ENCODE measurements around the gene NDUFAF2. TPM values are rescaled to one million over a fixed set of nuclear protein-coding genes. Genes with fewer than 3 reads are reported as not detected.
A peak's percentile ranks its signal among the peaks of the same experiment; 100 is the strongest.

Gene NDUFAF2
- polyA plus RNA-seq, 3 donors from 2014 or later, result 15.7 to 23.2 (median 20.4) TPM

- Mint-ChIP-seq H3K36me3 (peaks cover 10 to 30% (median 25%) of the 10 kb centered on the region in 3 donors), H3K4me1 (peaks cover 34 to 57% of the 10 kb centered on the region in 2 donors), H3K27ac (peak overlapping the region; percentile 79 to 97 (median 84)), H3K9me3 (no peaks in the 10 kb centered on the region), H3K4me3 (peak overlapping the region; percentile 92 to 99 (median 92)), H3K27me3 (ENCODE audit: low read depth in 3 of 3) (peaks cover 2 to 7% (median 6%) of the 10 kb centered on the region in 3 donors)
- DNase-seq, result peak in 1 of 3 donors; percentile 8
These were observed 218.0 kb downstream of the NDUFAF2 start for GRCh38 chr5:61162832-61163567.

- Mint-ChIP-seq H3K36me3 (peaks cover 6 to 25% (median 18%) of the 10 kb centered on the region in 3 donors), H3K27me3 (ENCODE audit: low read depth in 3 of 3) (peaks cover 2 to 7% (median 6%) of the 10 kb centered on the region in 3 donors), H3K9me3 (no peaks in the 10 kb centered on the region), H3K4me1 (peaks cover 31 to 52% of the 10 kb centered on the region in 2 donors), H3K27ac (peak overlapping the region; percentile 0 to 97 (median 78)), H3K4me3 (peak overlapping the region in 4 of 5 donors; percentile 11 to 98 (median 56))
- DNase-seq, result no peak
These were observed 218.9 kb downstream of the NDUFAF2 start for GRCh38 chr5:61163905-61164304.

GRCh38 chr5:61167382-61167781, 222.4 kb downstream of the NDUFAF2 start:
- no peak for DNase-seq
- Mint-ChIP-seq H3K27me3 (ENCODE audit: low read depth in 3 of 3) (peaks cover 0 to 2% (median 0%) of the 10 kb centered on the region in 3 donors), H3K9me3 (no peaks in the 10 kb centered on the region), H3K36me3 (no peaks in the 10 kb centered on the region), H3K27ac (no peak overlapping the region), H3K4me1 (peaks cover 10 to 18% of the 10 kb centered on the region in 2 donors), H3K4me3 (no peak overlapping the region)

GRCh38 chr5:61168951-61169350, 223.9 kb downstream of the NDUFAF2 start:
- peaks cover 0 to 4% of the 10 kb centered on the region in 2 donors for H3K4me1 Mint-ChIP-seq
- no peak overlapping the region for H3K27ac Mint-ChIP-seq
- DNase-seq, result no peak
- H3K27me3 Mint-ChIP-seq (ENCODE audit: low read depth in 3 of 3), result no peaks in the 10 kb centered on the region
- no peak overlapping the region for H3K4me3 Mint-ChIP-seq
- no peaks in the 10 kb centered on the region for H3K9me3 Mint-ChIP-seq
- no peaks in the 10 kb centered on the region for H3K36me3 Mint-ChIP-seq

- Mint-ChIP-seq H3K4me3 (no peak overlapping the region), H3K36me3 (no peaks in the 10 kb centered on the region), H3K9me3 (no peaks in the 10 kb centered on the region), H3K27me3 (ENCODE audit: low read depth in 3 of 3) (no peaks in the 10 kb centered on the region), H3K4me1 (no peaks in the 10 kb centered on the region), H3K27ac (no peak overlapping the region)
- no peak for DNase-seq
These were observed 226.5 kb downstream of the NDUFAF2 start for GRCh38 chr5:61171479-61171878.

- H3K9me3 Mint-ChIP-seq, result no peaks in the 10 kb centered on the region
These were observed 231.6 kb downstream of the NDUFAF2 start for GRCh38 chr5:61176631-61177030.

GRCh38 chr5:61177070-61177469, 232.1 kb downstream of the NDUFAF2 start:
- Mint-ChIP-seq H3K4me1 (peaks cover 5 to 14% of the 10 kb centered on the region in 2 donors), H3K27ac (no peak overlapping the region), H3K27me3 (ENCODE audit: low read depth in 3 of 3) (peaks cover 1 to 3% (median 2%) of the 10 kb centered on the region in 3 donors), H3K36me3 (no peaks in the 10 kb centered on the region), H3K4me3 (no peak overlapping the region), H3K9me3 (no peaks in the 10 kb centered on the region)
- DNase-seq, result no peak

More at GRCh38 chr5:61176631-61177030, 231.6 kb downstream of the NDUFAF2 start:
- Mint-ChIP-seq H3K36me3 (no peaks in the 10 kb centered on the region), H3K27me3 (ENCODE audit: low read depth in 3 of 3) (peaks cover 1 to 3% (median 2%) of the 10 kb centered on the region in 3 donors), H3K27ac (no peak overlapping the region), H3K4me3 (no peak overlapping the region), H3K4me1 (peaks cover 5 to 14% of the 10 kb centered on the region in 2 donors)
- no peak for DNase-seq

- peaks cover 5 to 14% of the 10 kb centered on the region in 2 donors for H3K4me1 Mint-ChIP-seq
- H3K27ac Mint-ChIP-seq, result no peak overlapping the region
- H3K9me3 Mint-ChIP-seq, result no peaks in the 10 kb centered on the region
- no peak overlapping the region for H3K4me3 Mint-ChIP-seq
- no peaks in the 10 kb centered on the region for H3K36me3 Mint-ChIP-seq
- peaks cover 1 to 3% (median 2%) of the 10 kb centered on the region in 3 donors for H3K27me3 Mint-ChIP-seq (ENCODE audit: low read depth in 3 of 3)
- DNase-seq, result no peak
These were observed 232.7 kb downstream of the NDUFAF2 start for GRCh38 chr5:61177716-61178115.

GRCh38 chr5:61178702-61179101, 233.7 kb downstream of the NDUFAF2 start:
- DNase-seq, result no peak
- H3K36me3 Mint-ChIP-seq, result no peaks in the 10 kb centered on the region
- H3K9me3 Mint-ChIP-seq, result no peaks in the 10 kb centered on the region
- H3K4me1 Mint-ChIP-seq, result peaks cover 5 to 14% of the 10 kb centered on the region in 2 donors
- H3K27ac Mint-ChIP-seq, result no peak overlapping the region
- peaks cover 1 to 3% (median 2%) of the 10 kb centered on the region in 3 donors for H3K27me3 Mint-ChIP-seq (ENCODE audit: low read depth in 3 of 3)
- H3K4me3 Mint-ChIP-seq, result no peak overlapping the region

GRCh38 chr5:61180886-61181285, 235.9 kb downstream of the NDUFAF2 start:
- H3K4me1 Mint-ChIP-seq, result peaks cover 5 to 14% of the 10 kb centered on the region in 2 donors
- H3K27me3 Mint-ChIP-seq (ENCODE audit: low read depth in 3 of 3), result peaks cover 1 to 3% (median 2%) of the 10 kb centered on the region in 3 donors
- no peaks in the 10 kb centered on the region for H3K9me3 Mint-ChIP-seq
- no peak overlapping the region for H3K27ac Mint-ChIP-seq
- H3K36me3 Mint-ChIP-seq, result no peaks in the 10 kb centered on the region
- DNase-seq, result no peak
- H3K4me3 Mint-ChIP-seq, result peak overlapping the region in 3 of 5 donors; percentile 29 to 48 (median 39)

GRCh38 chr5:61182449-61182848, 237.4 kb downstream of the NDUFAF2 start:
- Mint-ChIP-seq H3K36me3 (peaks cover 0 to 8% (median 2%) of the 10 kb centered on the region in 3 donors), H3K4me3 (no peak overlapping the region), H3K27me3 (ENCODE audit: low read depth in 3 of 3) (peaks cover 2 to 3% (median 3%) of the 10 kb centered on the region in 3 donors), H3K27ac (no peak overlapping the region), H3K9me3 (peaks cover 0 to 2% (median 0%) of the 10 kb centered on the region in 6 donors), H3K4me1 (peaks cover 5 to 14% of the 10 kb centered on the region in 2 donors)
- DNase-seq, result no peak

- Mint-ChIP-seq H3K9me3 (peaks cover 0 to 2% (median 0%) of the 10 kb centered on the region in 6 donors), H3K4me3 (no peak overlapping the region), H3K27ac (no peak overlapping the region), H3K27me3 (ENCODE audit: low read depth in 3 of 3) (peaks cover 2 to 5% (median 3%) of the 10 kb centered on the region in 3 donors), H3K4me1 (peaks cover 5 to 14% of the 10 kb centered on the region in 2 donors), H3K36me3 (peaks cover 0 to 8% (median 3%) of the 10 kb centered on the region in 3 donors)
- DNase-seq, result no peak
These were observed 238.5 kb downstream of the NDUFAF2 start for GRCh38 chr5:61183538-61183937.

- Mint-ChIP-seq H3K4me3 (no peak overlapping the region), H3K4me1 (peaks cover 5 to 14% of the 10 kb centered on the region in 2 donors), H3K27ac (no peak overlapping the region), H3K36me3 (peaks cover 0 to 8% (median 3%) of the 10 kb centered on the region in 3 donors), H3K27me3 (ENCODE audit: low read depth in 3 of 3) (peaks cover 1 to 4% (median 2%) of the 10 kb centered on the region in 3 donors), H3K9me3 (peaks cover 0 to 2% (median 0%) of the 10 kb centered on the region in 6 donors)
- DNase-seq, result no peak
These were observed 239.7 kb downstream of the NDUFAF2 start for GRCh38 chr5:61184708-61185107.

- Mint-ChIP-seq H3K4me3 (no peak overlapping the region), H3K9me3 (peaks cover 0 to 2% (median 0%) of the 10 kb centered on the region in 6 donors), H3K27me3 (ENCODE audit: low read depth in 3 of 3) (peaks cover 2 to 6% (median 4%) of the 10 kb centered on the region in 3 donors), H3K27ac (no peak overlapping the region), H3K4me1 (no peaks in the 10 kb centered on the region), H3K36me3 (peaks cover 0 to 8% (median 3%) of the 10 kb centered on the region in 3 donors)
- no peak for DNase-seq
These were observed 241.6 kb downstream of the NDUFAF2 start for GRCh38 chr5:61186634-61187033.
